HEK293 (cell line): Measurements from ENCODE around the gene TK1.

ENCODE experiments used
- CTCF ChIA-PET: fragments of 350-600 bp; formaldehyde crosslinking; extraction: SDS; loops from one replicate; lab custom pipeline; 2021; ENCODE audit warnings: antibody characterized with exemption; lab: Yijun Ruan, JAX
- POLR2A ChIA-PET: fragments of 300-600 bp; formaldehyde crosslinking; extraction: SDS; loops from one replicate; lab custom pipeline; 2020; ENCODE audit warnings: antibody characterized with exemption, inconsistent platforms; lab: Yijun Ruan, JAX
- H3K27ac ChIP-seq: fragments of 200-500 bp; sonication (Bioruptor generic); 2 replicates; pipeline ENCODE4 v1.5.1; 2014; ENCODE audit warnings: low read depth, low read length, control low read depth, inconsistent platforms; ENCODE audit errors: extremely low read depth
- H3K36me3 ChIP-seq, 2 experiments: fragments of 200-500 bp in 1 of 2; sonication (Bioruptor generic) in 1 of 2; 1 replicate in 1 of 2; 2 replicates in 1 of 2; pipeline ENCODE4 v1.5.1; 2014 to 2017; ENCODE audit warnings: inconsistent platforms in 2 of 2, low read length in 2 of 2; ENCODE audit not compliant: control insufficient read depth in 2 of 2, insufficient read depth in 1 of 2
- H3K4me1 ChIP-seq: fragments of 200-500 bp; sonication (Bioruptor generic); 2 replicates; pipeline ENCODE4 v1.5.1; 2014; ENCODE audit warnings: mild to moderate bottlenecking, low read length, inconsistent platforms; ENCODE audit not compliant: control insufficient read depth, insufficient read depth
- H3K4me3 ChIP-seq: 2 replicates; pipeline ENCODE4 v1.5.1; 2011; ENCODE audit warnings: low read depth, mild to moderate bottlenecking, control low read depth, low read length, moderate library complexity
- H3K9me3 ChIP-seq: fragments of 200-500 bp; sonication (Bioruptor generic); 2 replicates; pipeline ENCODE4 v1.5.1; 2014; ENCODE audit warnings: low read depth, low read length, inconsistent platforms; ENCODE audit not compliant: control insufficient read depth, insufficient read depth
- AEBP2 ChIP-seq: fragments of 450-650 bp; formaldehyde crosslinking; IDR thresholded peaks from 2 replicates; pipeline ENCODE4 v1.5.1; 2016; ENCODE audit warnings: missing biosample characterization, missing genetic modification characterization, borderline replicate concordance
- BCL6B ChIP-seq: fragments of 450-650 bp; formaldehyde crosslinking; IDR thresholded peaks from 2 replicates; pipeline ENCODE4 v1.5.1; 2017; ENCODE audit warnings: missing biosample characterization, missing genetic modification characterization
- CTCF ChIP-seq: fragments of 450-650 bp; formaldehyde crosslinking; IDR thresholded peaks from 2 replicates; pipeline ENCODE4 v1.5.1; 2016; ENCODE audit warnings: missing biosample characterization, missing genetic modification characterization
- KLF1 ChIP-seq: fragments of 450-650 bp; formaldehyde crosslinking; IDR thresholded peaks from 2 replicates; pipeline ENCODE4 v1.5.1; 2016; ENCODE audit warnings: missing biosample characterization, missing genetic modification characterization
- KLF17 ChIP-seq: fragments of 450-650 bp; formaldehyde crosslinking; IDR thresholded peaks from 2 replicates; pipeline ENCODE4 v1.5.1; 2016; ENCODE audit warnings: missing biosample characterization, missing genetic modification characterization
- ZBTB44 ChIP-seq: fragments of 450-650 bp; IDR thresholded peaks from 2 replicates; pipeline ENCODE4 v1.5.1; 2018; ENCODE audit warnings: missing biosample characterization, mild to moderate bottlenecking, missing genetic modification characterization
- ZFHX2 ChIP-seq: fragments of 450-650 bp; formaldehyde crosslinking; conservative IDR thresholded peaks from 2 replicates; pipeline ENCODE4 v1.5.1; 2016; ENCODE audit warnings: missing biosample characterization, missing genetic modification characterization
- ZNF10 ChIP-seq: fragments of 450-650 bp; formaldehyde crosslinking; IDR thresholded peaks from 2 replicates; pipeline ENCODE4 v1.5.1; 2017; ENCODE audit warnings: missing biosample characterization, missing genetic modification characterization
- ZNF121 ChIP-seq: fragments of 450-650 bp; formaldehyde crosslinking; IDR thresholded peaks from 2 replicates; pipeline ENCODE4 v1.5.1; 2016; ENCODE audit warnings: missing biosample characterization, missing genetic modification characterization
- ZNF24 ChIP-seq: fragments of 450-650 bp; formaldehyde crosslinking; IDR thresholded peaks from 2 replicates; pipeline ENCODE4 v1.5.1; 2016; ENCODE audit warnings: missing biosample characterization, missing genetic modification characterization
- ZNF26 ChIP-seq: fragments of 450-650 bp; formaldehyde crosslinking; IDR thresholded peaks from 2 replicates; pipeline ENCODE4 v1.5.1; 2016; ENCODE audit warnings: missing biosample characterization, missing genetic modification characterization
- ZNF391 ChIP-seq: fragments of 450-650 bp; formaldehyde crosslinking; IDR thresholded peaks from 2 replicates; pipeline ENCODE4 v1.5.1; 2016; ENCODE audit warnings: low read depth, missing biosample characterization, missing genetic modification characterization, borderline replicate concordance
- ZNF488 ChIP-seq: fragments of 450-650 bp; formaldehyde crosslinking; IDR thresholded peaks from 2 replicates; pipeline ENCODE4 v1.5.1; 2016; ENCODE audit warnings: missing biosample characterization, missing genetic modification characterization
- ZNF510 ChIP-seq: fragments of 450-650 bp; formaldehyde crosslinking; IDR thresholded peaks from 2 replicates; pipeline ENCODE4 v1.5.1; 2018; ENCODE audit warnings: mild to moderate bottlenecking, missing genetic modification characterization, missing biosample characterization; ENCODE audit not compliant: insufficient replicate concordance
- ZNF530 ChIP-seq: fragments of 450-650 bp; formaldehyde crosslinking; IDR thresholded peaks from 2 replicates; pipeline ENCODE4 v1.5.1; 2016; ENCODE audit warnings: low read depth, missing biosample characterization, missing genetic modification characterization
- ZNF600 ChIP-seq: fragments of 450-650 bp; formaldehyde crosslinking; IDR thresholded peaks from 2 replicates; pipeline ENCODE4 v1.5.1; 2016; ENCODE audit warnings: missing biosample characterization, missing genetic modification characterization
- ZNF610 ChIP-seq: fragments of 450-650 bp; formaldehyde crosslinking; IDR thresholded peaks from 2 replicates; pipeline ENCODE4 v1.5.1; 2016; ENCODE audit warnings: missing biosample characterization, missing genetic modification characterization, borderline replicate concordance
- ZNF624 ChIP-seq: fragments of 450-650 bp; formaldehyde crosslinking; IDR thresholded peaks from 2 replicates; pipeline ENCODE4 v1.5.1; 2017; ENCODE audit warnings: missing biosample characterization, missing genetic modification characterization
- ZNF670 ChIP-seq: fragments of 450-650 bp; formaldehyde crosslinking; IDR thresholded peaks from 2 replicates; pipeline ENCODE4 v1.5.1; 2016; ENCODE audit warnings: missing biosample characterization, missing genetic modification characterization, low read depth
- ZNF692 ChIP-seq: fragments of 450-650 bp; formaldehyde crosslinking; IDR thresholded peaks from 2 replicates; pipeline ENCODE4 v1.5.1; 2016; ENCODE audit warnings: missing biosample characterization, missing genetic modification characterization

The TK1 gene

GRCh38 chr17:78180083-78180482, 6.8 kb downstream of the TK1 start:
- 0 out of 2 replicates have a peak, but pooled peaks cover 2% of the 10 kb centered on the region for H3K4me1 ChIP-seq

More at GRCh38 chr17:78180083-78180482, 6.8 kb downstream of the TK1 start:
- Histone ChIP-seq H3K27ac (no peak overlapping the region), H3K4me3 (no peak overlapping the region), H3K9me3 (no peaks in the 10 kb centered on the region), H3K36me3 (peaks cover 37 to 85% of the 10 kb centered on the region in 2 experiments)
- ChIA-PET CTCF (no interaction called here), POLR2A (interaction anchor here (1.0 kb wide), 1 partner anchor 10 kb away, joined by 3 read pairs; no protein-coding TSS in a partner anchor)
- TF ChIP-seq ZNF510: no peak
- TF ChIP-seq ZNF530 (tag by site-specific recombination): no peak
- no peak for TF ChIP-seq BCL6B (tag by site-specific recombination)
- no peak for TF ChIP-seq ZNF488 (tag by site-specific recombination)
- no peak for TF ChIP-seq ZNF692 (tag by site-specific recombination)
- no peak for TF ChIP-seq ZNF26 (tag by site-specific recombination)
- no peak for TF ChIP-seq ZNF600 (tag by site-specific recombination)
- TF ChIP-seq ZNF624: no peak
- no peak for TF ChIP-seq ZNF391 (tag by site-specific recombination)
- TF ChIP-seq KLF1 (tag by site-specific recombination): no peak
- no peak for TF ChIP-seq CTCF
- TF ChIP-seq ZBTB44 (tag by site-specific recombination): no peak
- TF ChIP-seq ZNF121 (tag by site-specific recombination): no peak
- no peak for TF ChIP-seq AEBP2 (tag by site-specific recombination)
- TF ChIP-seq ZNF24 (tag by site-specific recombination): no peak
- no peak for TF ChIP-seq ZNF670 (tag by site-specific recombination)
- no peak for TF ChIP-seq ZNF610 (tag by site-specific recombination)
- TF ChIP-seq ZFHX2: no peak
- no peak for TF ChIP-seq ZNF10
- TF ChIP-seq KLF17 (tag by site-specific recombination): no peak
